Heart right ventricle (tissue), 16 donors: ENCODE measurements around the gene TRPV5. TPM values are rescaled to one million over a fixed set of nuclear protein-coding genes. Genes with fewer than 3 reads are reported as not detected.

Experiments
- ATAC-seq, 8 donors: fragments of 200-7000 bp; cut with Tn5 transposase; one replicate each; pipeline ENCODE4 v1.9.1; 2020; ENCODE audit warnings: mild to moderate bottlenecking in 8 of 8, moderate library complexity in 8 of 8, moderate number of reproducible peaks in 1 of 8
- DNase-seq, 2 donors: peaks; one replicate each; pipeline ENCODE4 v3.0.0-alpha.2; 2020
- H3K27ac ChIP-seq, 10 donors: fragments of 200-600 bp; sonication (generic) in 2 of 10; one replicate each; pipeline versions ENCODE4 v1.5.0 to v1.8.0; 2020 to 2022; ENCODE audit warnings: mild to moderate bottlenecking in 3 of 10
- H3K27me3 ChIP-seq, 7 donors: fragments of 200-600 bp; one replicate each; pipeline ENCODE4 v1.8.0; 2021 to 2022; ENCODE audit warnings: mild to moderate bottlenecking in 2 of 7
- H3K36me3 ChIP-seq, 9 donors: fragments of 200-600 bp; sonication (generic) in 1 of 9; one replicate each; pipeline versions ENCODE4 v1.5.0 to v1.8.0; 2020 to 2022; ENCODE audit warnings: mild to moderate bottlenecking in 2 of 9
- H3K4me1 ChIP-seq, 9 donors: fragments of 200-600 bp; sonication (generic) in 1 of 9; one replicate each; pipeline versions ENCODE4 v1.5.0 to v1.8.0; 2020 to 2022; ENCODE audit warnings: mild to moderate bottlenecking in 4 of 9
- H3K4me3 ChIP-seq, 10 donors: fragments of 200-600 bp; sonication (generic) in 2 of 10; one replicate each; pipeline versions ENCODE4 v1.5.0 to v1.8.0; 2020 to 2022; ENCODE audit warnings: mild to moderate bottlenecking in 7 of 10, moderate library complexity in 2 of 10
- H3K9me3 ChIP-seq, 11 donors: fragments of 200-600 bp in 10 of 11; sonication (generic) in 2 of 11; one replicate each; pipeline versions ENCODE4 v1.5.0 to v1.8.0; 2013 to 2022; ENCODE audit warnings: mild to moderate bottlenecking in 2 of 11, control low read depth in 1 of 11, moderate library complexity in 1 of 11
- WGBS, 2 donors: extraction: QIAGEN DNeasy Blood & Tissue Kit; methylation state at CpG; one replicate each; pipeline ENCODE4 v1.1.7; 2013; ENCODE audit warnings: inconsistent platforms in 1 of 2; 5-methylcytosine and 5-hydroxymethylcytosine counted together
- intact Hi-C, 10 donors: fragments of 100-400 bp; cut with DNase I; formaldehyde crosslinking; loops; one replicate each; pipeline versions ENCODE4 v1.11.1 to v1.14.2; 2022
- polyA plus RNA-seq, 2 donors: library from polyadenylated mRNA; stranded (reverse); fragments of 200-250 nt; gene quantifications; one replicate each; pipeline ENCODE4 v1.2.3, GENCODE V29; 2013
- total RNA-seq, 10 donors: library from RNA; stranded (reverse); fragmentation: NEBNext Ultra II Directional in 3 of 10; extraction: Animal tissue kit (Norgen Biotek cat#: 25700) in 3 of 10; gene quantifications; one replicate each; pipeline versions ENCODE4 v1.2.1 to v1.2.4, GENCODE V29; 2021 to 2023
- TF ChIP-seq, protein P1 (sequence below), 9 donors: fragments of 200-600 bp; sonication (generic) in 2 of 9; IDR thresholded peaks; one replicate each; pipeline versions ENCODE4 v1.5.0 to v1.8.0; 2021 to 2022; ENCODE audit warnings: antibody characterized with exemption in 9 of 9, mild to moderate bottlenecking in 5 of 9, moderate library complexity in 1 of 9
- donor health status: Arrhythmogenic right ventricular cardiomyopathy.
- donor health status: ischemic (EF 13 %, LVEDD 7.1; RV severe dilation, severe dysfunction).
- donor health status: healthy with polysubstance abuse.
- donor health status: DM: no; HTN: yes; CAD: no.
- donor health status: DM: no; HTN: no; CAD: no.
- donor health status: ischemic (EF 25% LVEDD 6.9; RV normal size, moderate dysfunction).
- donor health status: ischemic (EF 25% LVEDD 5.7; RV mildly dilated, moderate dysfunction).
- donor health status: healthy.
- donor health status: DM: yes; HTN: yes; CAD: no.
- donor health status: Ischemic cardiomyopathy.
- donor health status: ischemic (EF 35%, LVEDD 5.7; RV mildly dilated, moderate dysfunction).
- donor health status: nonischemic (EF 11% LVEDD 7.7; RV severe dilation, severe dysfunction).
- donor health status: DM: yes; HTN: yes; CAD: no.
- donor health status: PGD.
- donor health status: ischemic (EF 29% LVEDD 5.4; RV normal size, mild dysfunction).
- donor health status: nonischemic (EF 23%, LVEDD 6.1; RV moderate dilation, normal function).

The TRPV5 gene
- total and polyA plus RNA-seq, 12 donors = not detected

DNA sequence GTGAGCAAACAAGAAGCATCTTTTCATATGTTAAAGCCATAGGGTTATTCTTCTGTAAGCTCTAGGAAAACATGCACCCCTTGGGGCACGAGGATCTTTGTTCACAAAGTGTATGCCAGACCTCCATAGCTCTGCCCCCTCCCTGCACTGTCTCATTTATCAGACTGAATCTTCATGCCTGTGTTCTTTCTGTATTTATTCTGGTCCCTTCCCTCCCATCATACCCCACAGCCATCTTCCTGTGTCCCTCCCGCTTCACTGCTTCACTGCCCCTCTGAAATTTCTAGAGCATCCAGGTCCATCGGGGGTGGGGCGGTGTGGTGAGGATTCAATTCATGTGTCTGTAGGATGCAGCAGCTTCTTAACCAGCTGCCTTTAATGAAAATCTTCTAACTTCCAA lies 71.2 kb downstream of the TRPV5 start:
- no peaks in the 10 kb centered on the region for H3K9me3 ChIP-seq
- H3K4me1 ChIP-seq = peaks cover 0 to 6% (median 0%) of the 10 kb centered on the region in 9 donors
- no peaks in the 10 kb centered on the region for H3K36me3 ChIP-seq
- H3K27me3 ChIP-seq = peaks cover 0 to 5% (median 0%) of the 10 kb centered on the region in 7 donors
- no peak overlapping the region for H3K4me3 ChIP-seq
- DNase-seq (no peak), ATAC-seq (no peak)
- no peak overlapping the region for H3K27ac ChIP-seq
- TF ChIP-seq, protein P1, sequence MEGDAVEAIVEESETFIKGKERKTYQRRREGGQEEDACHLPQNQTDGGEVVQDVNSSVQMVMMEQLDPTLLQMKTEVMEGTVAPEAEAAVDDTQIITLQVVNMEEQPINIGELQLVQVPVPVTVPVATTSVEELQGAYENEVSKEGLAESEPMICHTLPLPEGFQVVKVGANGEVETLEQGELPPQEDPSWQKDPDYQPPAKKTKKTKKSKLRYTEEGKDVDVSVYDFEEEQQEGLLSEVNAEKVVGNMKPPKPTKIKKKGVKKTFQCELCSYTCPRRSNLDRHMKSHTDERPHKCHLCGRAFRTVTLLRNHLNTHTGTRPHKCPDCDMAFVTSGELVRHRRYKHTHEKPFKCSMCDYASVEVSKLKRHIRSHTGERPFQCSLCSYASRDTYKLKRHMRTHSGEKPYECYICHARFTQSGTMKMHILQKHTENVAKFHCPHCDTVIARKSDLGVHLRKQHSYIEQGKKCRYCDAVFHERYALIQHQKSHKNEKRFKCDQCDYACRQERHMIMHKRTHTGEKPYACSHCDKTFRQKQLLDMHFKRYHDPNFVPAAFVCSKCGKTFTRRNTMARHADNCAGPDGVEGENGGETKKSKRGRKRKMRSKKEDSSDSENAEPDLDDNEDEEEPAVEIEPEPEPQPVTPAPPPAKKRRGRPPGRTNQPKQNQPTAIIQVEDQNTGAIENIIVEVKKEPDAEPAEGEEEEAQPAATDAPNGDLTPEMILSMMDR (IDR thresholded peaks at IDR 0.05) = no peak
- 87 to 92% methylated on average over 4 of the region's 4 CpGs for WGBS, 2 donors
- intact Hi-C loops = no loop called here

DNA sequence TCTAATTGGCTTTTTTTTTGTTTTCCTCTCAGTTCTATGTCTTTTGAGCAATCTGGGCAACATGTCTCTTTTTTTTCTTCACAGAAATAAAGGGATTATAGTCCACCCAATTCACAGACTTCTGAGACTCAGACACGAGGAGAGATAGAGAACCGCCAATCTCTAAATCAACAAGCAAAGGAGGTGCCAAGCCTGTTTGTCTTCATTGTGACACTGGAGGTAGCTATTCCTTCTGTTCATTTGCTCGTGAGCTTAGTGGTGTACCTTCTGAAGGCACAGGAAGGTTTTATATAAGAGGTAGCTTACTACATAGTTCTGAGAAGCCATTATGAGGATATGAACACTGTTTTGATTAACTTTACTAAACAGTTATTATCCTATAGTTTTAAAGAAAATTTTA lies 72.6 kb downstream of the TRPV5 start:
- TF ChIP-seq, protein P1 (IDR thresholded peaks at IDR 0.05) = no peak
- H3K27me3 ChIP-seq = peaks cover 0 to 5% (median 0%) of the 10 kb centered on the region in 7 donors
- no peak for ATAC-seq
- no peaks in the 10 kb centered on the region for H3K9me3 ChIP-seq
- WGBS, 2 donors = 64 to 75% methylated on average over 3 of the region's 3 CpGs
- intact Hi-C loops = no loop called here
- H3K4me3 ChIP-seq = no peak overlapping the region
- no peak for DNase-seq
- no peak overlapping the region for H3K27ac ChIP-seq
- H3K36me3 ChIP-seq = no peaks in the 10 kb centered on the region
- peaks cover 0 to 8% (median 1%) of the 10 kb centered on the region in 9 donors for H3K4me1 ChIP-seq

DNA sequence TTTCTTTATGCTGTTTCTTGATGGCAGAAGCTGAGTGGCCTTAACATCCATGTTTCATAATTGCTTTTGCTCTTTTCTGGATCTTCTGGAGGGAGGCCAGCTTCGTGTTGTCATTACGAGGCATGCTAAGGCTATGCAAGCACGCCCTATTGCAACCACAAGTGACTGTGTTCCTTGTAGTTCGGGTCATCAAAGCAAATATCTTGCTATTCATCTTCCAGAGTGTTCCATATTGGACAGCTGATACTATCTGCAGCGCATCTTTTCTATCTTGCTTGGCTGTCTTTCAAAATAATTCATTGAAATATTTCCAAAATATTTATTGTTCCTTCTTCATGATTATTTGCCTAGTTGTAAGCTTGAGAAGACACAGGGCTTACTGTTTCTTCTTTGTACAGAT lies 73.7 kb downstream of the TRPV5 start:
- Histone ChIP-seq H3K27ac (no peak overlapping the region), H3K4me3 (no peak overlapping the region), H3K9me3 (no peaks in the 10 kb centered on the region), H3K4me1 (peaks cover 0 to 19% (median 11%) of the 10 kb centered on the region in 9 donors), H3K27me3 (peaks cover 0 to 7% (median 0%) of the 10 kb centered on the region in 7 donors), H3K36me3 (no peaks in the 10 kb centered on the region)
- no peak for DNase-seq
- intact Hi-C loops = loop anchor here in 7 of 10 donors (5.0 to 10.0 kb wide), 7 partner anchors 142 to 357 kb away; no protein-coding TSS in a partner anchor
- TF ChIP-seq, protein P1 (IDR thresholded peaks at IDR 0.05) = no peak
- WGBS, 2 donors = 46% methylated on average over 5 of the region's 5 CpGs
- ATAC-seq = no peak

DNA sequence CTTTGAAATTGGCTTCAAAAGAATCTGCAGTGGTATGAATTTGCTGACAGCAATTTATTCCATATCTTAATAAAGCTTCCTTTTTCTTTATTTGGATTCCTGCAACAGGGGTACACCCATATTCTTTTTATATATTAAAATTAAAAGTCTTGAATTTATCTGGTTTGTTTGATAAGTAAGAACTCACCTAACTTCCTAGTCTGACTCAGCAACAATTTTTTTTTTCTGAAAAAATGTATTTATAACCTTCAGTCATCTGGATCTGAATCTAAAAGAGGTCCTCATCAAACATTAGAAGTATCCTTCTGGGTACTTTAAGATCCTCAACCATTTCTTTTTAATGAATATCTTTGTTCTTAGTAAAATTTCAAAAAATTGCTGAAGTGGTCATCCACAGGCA lies 74.1 kb downstream of the TRPV5 start:
- Histone ChIP-seq H3K4me3 (no peak overlapping the region), H3K27me3 (peaks cover 0 to 7% (median 0%) of the 10 kb centered on the region in 7 donors), H3K27ac (no peak overlapping the region), H3K36me3 (no peaks in the 10 kb centered on the region), H3K4me1 (peaks cover 0 to 19% (median 11%) of the 10 kb centered on the region in 9 donors), H3K9me3 (no peaks in the 10 kb centered on the region)
- no peak for ATAC-seq
- intact Hi-C loops = loop anchor here in 7 of 10 donors (5.0 to 10.0 kb wide), 7 partner anchors 143 to 358 kb away; no protein-coding TSS in a partner anchor
- TF ChIP-seq, protein P1 (IDR thresholded peaks at IDR 0.05) = no peak
- no peak for DNase-seq

Other genes starting within 250 kb of the TRPV5 start
- 1 to 10 TPM in 7 of 10 donors, not detected in 3; 3.0 to 4.3 (median 3.8) TPM for gene PRSS1, start 184.3 kb downstream of the TRPV5 start, total RNA-seq
- under 1 TPM in 1 of 2 donors, not detected in 1; 0.75 TPM for gene PRSS1, start 184.3 kb downstream of the TRPV5 start, polyA plus RNA-seq
- gene PRSS2, start 162.8 kb downstream of the TRPV5 start, total RNA-seq = 1 to 10 TPM in 7 of 10 donors, not detected in 3; 5.8 to 8.2 (median 6.6) TPM
- gene PRSS2, start 162.8 kb downstream of the TRPV5 start, polyA plus RNA-seq = under 1 TPM in 1 of 2 donors, not detected in 1; 0.93 TPM
- gene EPHB6, start 78.7 kb downstream of the TRPV5 start, total RNA-seq = 1 to 10 TPM in 8 of 10 donors, under 1 TPM in 2; 0.55 to 5.4 (median 2.6) TPM
- 10 to 100 TPM in 1 of 2 donors, 1 to 10 TPM in 1; 1.9 to 14.9 TPM for gene EPHB6, start 78.7 kb downstream of the TRPV5 start, polyA plus RNA-seq
- not detected for gene TRPV6, start 48.0 kb downstream of the TRPV5 start, total RNA-seq
- under 1 TPM in 1 of 2 donors, not detected in 1; 0.03 TPM for gene TRPV6, start 48.0 kb downstream of the TRPV5 start, polyA plus RNA-seq
- not detected for gene LLCFC1, start 5.7 kb upstream of the TRPV5 start, total RNA-seq
- not detected for gene LLCFC1, start 5.7 kb upstream of the TRPV5 start, polyA plus RNA-seq
- 1 to 10 TPM in 2 of 10 donors, under 1 TPM in 5, not detected in 3; 0.09 to 1.3 (median 0.65) TPM for gene KEL, start 28.6 kb upstream of the TRPV5 start, total RNA-seq
- under 1 TPM; 0.04 to 0.37 TPM for gene KEL, start 28.6 kb upstream of the TRPV5 start, polyA plus RNA-seq
- under 1 TPM in 1 of 10 donors, not detected in 9; 0.25 TPM for gene OR9A2, start 93.4 kb upstream of the TRPV5 start, total RNA-seq
- gene OR9A2, start 93.4 kb upstream of the TRPV5 start, polyA plus RNA-seq = not detected
- not detected for gene OR6V1, start 118.6 kb upstream of the TRPV5 start, total RNA-seq
- not detected for gene OR6V1, start 118.6 kb upstream of the TRPV5 start, polyA plus RNA-seq
- not detected for gene PIP, start 198.3 kb upstream of the TRPV5 start, total RNA-seq
- gene PIP, start 198.3 kb upstream of the TRPV5 start, polyA plus RNA-seq = not detected
- not detected for gene TAS2R39, start 249.7 kb upstream of the TRPV5 start, total RNA-seq
- not detected for gene TAS2R39, start 249.7 kb upstream of the TRPV5 start, polyA plus RNA-seq